ENCODE results near the gene SALL4.

- TF ChIP-seq CTCF (IDR thresholded peaks at IDR 0.05) (no peak), POLR2A (IDR thresholded peaks at IDR 0.05) (no peak), POLR2AphosphoS5 (IDR thresholded peaks at IDR 0.05; ENCODE audit: insufficient read depth in 1 of 2, low read depth in 1 of 2) (no peak)
These were observed 30.1 kb downstream of the SALL4 start for GRCh38 chr20:51772236-51772635.

Measured in vagina (tissue), 2 donors.